IMR-90 (cell line): Measurements from ENCODE around the gene SLC47A2. TPM values are rescaled to one million over a fixed set of nuclear protein-coding genes. Genes with fewer than 3 reads are reported as not detected.

Experiments used
- ATAC-seq: fragments of 200-7000 bp; cut with Tn5 transposase; 2 replicates; pipeline ENCODE4 v1.9.1; 2020; ENCODE audit warnings: low read depth, mild to moderate bottlenecking, moderate library complexity
- BruUV-seq: library from RNA; stranded (reverse); fragments of 400-500 nt; replicated peaks from 2 replicates; lab custom pipeline; 2021; lab: Mats Ljungman, UMichigan
- CTCF ChIA-PET: fragments of 300-600 bp; formaldehyde crosslinking; extraction: SDS; loops from one replicate; lab custom pipeline; 2021; ENCODE audit warnings: antibody characterized with exemption; lab: Yijun Ruan, JAX
- POLR2A ChIA-PET: fragments of 300-600 bp; sonication (Branson Sonifier 250); formaldehyde crosslinking; loops from one replicate; lab custom pipeline; 2022; ENCODE audit warnings: antibody characterized with exemption; ENCODE audit not compliant: unreplicated experiment; lab: Charles Lee
- DNase-seq: peaks from one replicate; pipeline ENCODE4 v3.0.0; 2013
- H2AFZ ChIP-seq: replicated peaks from 2 replicates; pipeline ENCODE3; 2013; ENCODE audit warnings: low read length, mild to moderate bottlenecking; ENCODE audit not compliant: poor library complexity
- H2AK5ac ChIP-seq: 2 replicates; pipeline ENCODE4 v1.6.1; 2013; ENCODE audit warnings: low read depth, low read length, inconsistent platforms
- H2AK9ac ChIP-seq: replicated peaks from 2 replicates; pipeline ENCODE3; 2013; ENCODE audit warnings: mild to moderate bottlenecking, low read depth, low read length, moderate library complexity; ENCODE audit not compliant: poor library complexity
- H2BK120ac ChIP-seq: 2 replicates; pipeline ENCODE4 v1.6.1; 2013; ENCODE audit warnings: low read depth, low read length, inconsistent platforms
- H2BK15ac ChIP-seq: 3 replicates; pipeline ENCODE4 v1.6.1; 2013; ENCODE audit warnings: low read depth, low read length, inconsistent platforms
- H2BK20ac ChIP-seq: 2 replicates; pipeline ENCODE4 v1.6.1; 2013; ENCODE audit warnings: low read depth, mild to moderate bottlenecking, inconsistent platforms, low read length, moderate library complexity
- H2BK5ac ChIP-seq: 2 replicates; pipeline ENCODE4 v1.6.1; 2013; ENCODE audit warnings: mild to moderate bottlenecking, low read depth, low read length, inconsistent platforms; ENCODE audit not compliant: poor library complexity, severe bottlenecking
- H3K14ac ChIP-seq: replicated peaks from 2 replicates; pipeline ENCODE4 v1.6.1; 2013; ENCODE audit warnings: low read depth, low read length, inconsistent platforms
- H3K18ac ChIP-seq: 2 replicates; pipeline ENCODE4 v1.6.1; 2013; ENCODE audit warnings: low read depth, low read length, control low read depth
- H3K23ac ChIP-seq: 2 replicates; pipeline ENCODE4 v1.6.1; 2013; ENCODE audit warnings: low read depth, low read length, inconsistent platforms
- H3K27ac ChIP-seq: 2 replicates; pipeline ENCODE4 v1.5.1; 2013; ENCODE audit warnings: mild to moderate bottlenecking, control low read depth, low read length; ENCODE audit not compliant: insufficient read depth
- H3K27me3 ChIP-seq: 2 replicates; pipeline ENCODE4 v1.6.1; 2013; ENCODE audit warnings: low read length; ENCODE audit not compliant: control insufficient read depth, insufficient read depth
- H3K36me3 ChIP-seq: 2 replicates; pipeline ENCODE4 v1.6.1; 2013; ENCODE audit warnings: low read length, mixed read lengths; ENCODE audit not compliant: control insufficient read depth, insufficient read depth
- H3K4ac ChIP-seq: 2 replicates; pipeline ENCODE4 v1.6.1; 2013; ENCODE audit warnings: low read depth, low read length, inconsistent platforms
- H3K4me1 ChIP-seq: 2 replicates; pipeline ENCODE4 v1.6.1; 2013; ENCODE audit warnings: low read length, mixed read lengths; ENCODE audit not compliant: control insufficient read depth, insufficient read depth
- H3K4me2 ChIP-seq: 2 replicates; pipeline ENCODE4 v1.6.1; 2013; ENCODE audit warnings: low read depth, mild to moderate bottlenecking, control low read depth, low read length, moderate library complexity
- H3K4me3 ChIP-seq: 2 replicates; pipeline ENCODE4 v1.5.1; 2013; ENCODE audit warnings: low read depth, mild to moderate bottlenecking, control low read depth, low read length, moderate library complexity; ENCODE audit not compliant: insufficient read depth
- H3K56ac ChIP-seq: 2 replicates; pipeline ENCODE4 v1.6.1; 2013; ENCODE audit warnings: low read length, inconsistent platforms; ENCODE audit not compliant: insufficient read depth; ENCODE audit errors: extremely low read depth
- H3K79me1 ChIP-seq, 2 experiments: 2 replicates each; pipeline ENCODE4 v1.6.1; 2013; ENCODE audit warnings: low read length in 2 of 2, inconsistent platforms in 1 of 2, low read depth in 1 of 2
- H3K9ac ChIP-seq: 2 replicates; pipeline ENCODE4 v1.6.1; 2013; ENCODE audit warnings: low read depth, low read length, control low read depth
- H3K9me1 ChIP-seq: 2 replicates; pipeline ENCODE4 v1.6.1; 2013; ENCODE audit warnings: low read length, inconsistent platforms; ENCODE audit not compliant: insufficient read depth
- H3K9me3 ChIP-seq: 2 replicates; pipeline ENCODE4 v1.6.1; 2013; ENCODE audit warnings: low read length; ENCODE audit not compliant: control insufficient read depth, insufficient read depth
- H4K20me1 ChIP-seq: 2 replicates; pipeline ENCODE4 v1.6.1; 2013; ENCODE audit warnings: low read length, inconsistent platforms; ENCODE audit not compliant: insufficient read depth
- H4K5ac ChIP-seq: 2 replicates; pipeline ENCODE4 v1.6.1; 2013; ENCODE audit warnings: mild to moderate bottlenecking, low read depth, low read length, control low read depth
- H4K8ac ChIP-seq, 2 experiments: 2 replicates each; pipeline ENCODE4 v1.6.1; 2013; ENCODE audit warnings: low read depth in 2 of 2, low read length in 2 of 2, control low read depth in 1 of 2, inconsistent platforms in 1 of 2
- H4K91ac ChIP-seq: 2 replicates; pipeline ENCODE4 v1.6.1; 2013; ENCODE audit warnings: low read depth, low read length, inconsistent platforms; ENCODE audit not compliant: insufficient read depth
- CEBPB ChIP-seq: IDR thresholded peaks from 2 replicates; pipeline ENCODE4 v1.6.1; 2012; ENCODE audit warnings: low read depth, low read length, improper control_type of control experiment
- CHD1 ChIP-seq: IDR thresholded peaks from 2 replicates; pipeline ENCODE4 v1.6.1; 2012; ENCODE audit warnings: low read depth, low read length, improper control_type of control experiment
- FOS ChIP-seq: fragments of 150-350 bp; IDR thresholded peaks from 2 replicates; pipeline ENCODE4 v1.6.1; 2016; ENCODE audit warnings: low read depth, low read length
- MAZ ChIP-seq: IDR thresholded peaks from 2 replicates; pipeline ENCODE4 v1.6.1; 2012; ENCODE audit warnings: low read depth, mild to moderate bottlenecking, low read length, improper control_type of control experiment, moderate library complexity, borderline replicate concordance
- SMC3 ChIP-seq: fragments of 150-350 bp; IDR thresholded peaks from 2 replicates; pipeline ENCODE4 v1.6.1; 2016; ENCODE audit warnings: low read depth, mild to moderate bottlenecking, antibody characterized with exemption, low read length, moderate library complexity
- USF2 ChIP-seq: fragments of 150-350 bp; IDR thresholded peaks from 2 replicates; pipeline ENCODE4 v1.6.1; 2017; ENCODE audit warnings: mild to moderate bottlenecking, antibody characterized with exemption, low read length, low read depth
- WGBS, 2 experiments: methylation state at CpG; one replicate each; pipeline versions ENCODE4 v1.1.5 to v1.1.7; 2013; ENCODE audit warnings: missing lambda C conversion rate in 2 of 2; ENCODE audit not compliant: insufficient read length in 1 of 2; ENCODE audit errors: extremely low coverage in 2 of 2; 5-methylcytosine and 5-hydroxymethylcytosine counted together
- dilution Hi-C: fragments of 300-500 bp; cut with HindIII; formaldehyde crosslinking; loops from one replicate; pipeline ENCODE4 v1.14.3; 2018; ENCODE audit warnings: low sequenced_read_pairs; ENCODE audit not compliant: unreplicated experiment
- in situ Hi-C: fragments of 300-500 bp; cut with MboI; formaldehyde crosslinking; loops from 3 replicates; pipeline ENCODE4 v1.14.3; 2019; ENCODE audit warnings: low sequenced_read_pairs, inconsistent platforms, mixed read lengths
- intact Hi-C: fragments of 100-400 bp; cut with micrococcal nuclease; formaldehyde crosslinking; loops from 2 replicates; pipeline ENCODE4 v1.10.0; 2022
- polyA plus RNA-seq, 3 experiments: library from polyadenylated mRNA; depleted of rRNA; stranded (reverse); fragments of >200 nt; gene quantifications; 2 replicates each; pipeline ENCODE4 v1.2.3, GENCODE V29; 2012; ENCODE audit warnings: low replicate concordance in 1 of 3
- total RNA-seq: library from RNA; depleted of rRNA; stranded (reverse); fragments of >200 nt; gene quantifications from 2 replicates; pipeline ENCODE4 v1.2.3, GENCODE V29; 2012
- TF ChIP-seq, protein P1 (sequence below): fragments of 150-350 bp; IDR thresholded peaks from 2 replicates; pipeline ENCODE4 v1.6.1; 2016; ENCODE audit warnings: low read depth, mild to moderate bottlenecking, low read length, moderate library complexity, borderline replicate concordance

Gene SLC47A2
- total and polyA plus RNA-seq, 2 of the 4 experiments (the other 2 are of a cell fraction), result not detected

- TF ChIP-seq, protein P1, sequence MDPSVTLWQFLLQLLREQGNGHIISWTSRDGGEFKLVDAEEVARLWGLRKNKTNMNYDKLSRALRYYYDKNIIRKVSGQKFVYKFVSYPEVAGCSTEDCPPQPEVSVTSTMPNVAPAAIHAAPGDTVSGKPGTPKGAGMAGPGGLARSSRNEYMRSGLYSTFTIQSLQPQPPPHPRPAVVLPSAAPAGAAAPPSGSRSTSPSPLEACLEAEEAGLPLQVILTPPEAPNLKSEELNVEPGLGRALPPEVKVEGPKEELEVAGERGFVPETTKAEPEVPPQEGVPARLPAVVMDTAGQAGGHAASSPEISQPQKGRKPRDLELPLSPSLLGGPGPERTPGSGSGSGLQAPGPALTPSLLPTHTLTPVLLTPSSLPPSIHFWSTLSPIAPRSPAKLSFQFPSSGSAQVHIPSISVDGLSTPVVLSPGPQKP, result no peak
These were observed 36.0 kb upstream of the SLC47A2 start (continued) for GRCh38 chr17:19752216-19753050.

DNA sequence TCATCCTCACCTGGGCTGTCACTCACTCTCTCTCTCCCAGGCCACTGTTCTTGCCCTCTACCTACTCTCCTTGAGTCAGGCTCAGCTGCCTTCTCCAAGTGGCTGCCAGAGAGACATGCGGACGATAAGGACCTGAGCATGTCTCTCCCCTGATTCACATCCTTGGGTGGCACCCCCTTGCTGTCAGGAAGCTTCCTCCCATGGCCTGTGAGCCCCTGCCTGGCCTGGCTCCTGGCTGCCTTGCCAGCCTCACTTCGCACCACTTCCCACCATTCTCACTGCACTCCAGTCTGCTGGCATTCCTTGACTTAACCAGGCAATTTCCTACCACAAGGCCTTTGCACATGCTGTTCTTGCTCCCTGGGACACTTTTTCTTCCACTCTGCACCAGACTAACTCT is 34.5 kb upstream of the SLC47A2 start:
- Histone ChIP-seq H3K18ac (no peak overlapping the region), H3K56ac (no peak overlapping the region), H3K9me1 (0 out of 2 replicates have a peak, but pooled peaks cover 4% of the 10 kb centered on the region), H3K9me3 (no peaks in the 10 kb centered on the region), H4K91ac (no peak overlapping the region), H2BK15ac (no peak overlapping the region), H2BK5ac (no peak overlapping the region), H3K36me3 (no peaks in the 10 kb centered on the region), H3K23ac (no peak overlapping the region), H3K4me3 (no peak overlapping the region), H2BK120ac (no peak overlapping the region), H2BK20ac (no peak overlapping the region), H2AFZ (no peak overlapping the region), H3K27ac (no peak overlapping the region), H3K9ac (no peak overlapping the region), H4K20me1 (no peaks in the 10 kb centered on the region; the same call in 1 of the 2 replicates), H3K4me2 (no peak overlapping the region), H3K27me3 (peaks cover 30% of the 10 kb centered on the region), H4K5ac (no peak overlapping the region), H2AK9ac (no peak overlapping the region), H3K14ac (no peak overlapping the region), H4K8ac (no peak overlapping the region), H3K79me1 (no peaks in the 10 kb centered on the region), H2AK5ac (no peak overlapping the region; the same call in 1 of the 2 replicates), H3K4ac (no peak overlapping the region), H3K4me1 (peaks cover 4% of the 10 kb centered on the region)
- dilution Hi-C loops (no loop called here), in situ Hi-C loops (no loop called here), intact Hi-C loops (no loop called here)
- ATAC-seq (no peak), DNase-seq (no peak)
- BruUV-seq, result no TSS peak
- CTCF ChIA-PET, result interaction anchor here (0.5 kb wide), 1 partner anchor 108 kb away, joined by 3 read pairs; no protein-coding TSS in a partner anchor
- POLR2A ChIA-PET, result no interaction called here
- 81% methylated on average over 3 of the region's 3 CpGs; no CpG with 5 or more reads in 1 of the 2 experiments for WGBS, 2 experiments
- TF ChIP-seq CEBPB, result no peak
- no peak for TF ChIP-seq FOS
- TF ChIP-seq MAZ, result no peak
- TF ChIP-seq SMC3, result no peak
- no peak for TF ChIP-seq CHD1
- TF ChIP-seq USF2, result no peak
